Panc1 (cell line): Measurements from ENCODE around the gene DNAL4.

Experiments
- REST ChIP-seq, 2 experiments: IDR thresholded peaks; 2 replicates each; pipeline ENCODE4 v1.6.1; 2011 to 2012; ENCODE audit warnings: low read depth in 2 of 2, control low read depth in 1 of 2, low read length in 1 of 2, mild to moderate bottlenecking in 1 of 2, moderate library complexity in 1 of 2; ENCODE audit not compliant: insufficient read depth in 1 of 2
- SIN3A ChIP-seq: IDR thresholded peaks from 2 replicates; pipeline ENCODE4 v1.6.1; 2012; ENCODE audit warnings: low read depth, mild to moderate bottlenecking, low read length, moderate library complexity, borderline replicate concordance; ENCODE audit not compliant: insufficient read depth
- TF ChIP-seq, protein P1 (sequence below): fragments of 450-650 bp; IDR thresholded peaks from 2 replicates; pipeline ENCODE4 v1.5.1; 2017; ENCODE audit warnings: mild to moderate bottlenecking

GRCh38 chr22:38831166-38831945 lies 37.4 kb upstream of the DNAL4 start:
- TF ChIP-seq, protein P1, sequence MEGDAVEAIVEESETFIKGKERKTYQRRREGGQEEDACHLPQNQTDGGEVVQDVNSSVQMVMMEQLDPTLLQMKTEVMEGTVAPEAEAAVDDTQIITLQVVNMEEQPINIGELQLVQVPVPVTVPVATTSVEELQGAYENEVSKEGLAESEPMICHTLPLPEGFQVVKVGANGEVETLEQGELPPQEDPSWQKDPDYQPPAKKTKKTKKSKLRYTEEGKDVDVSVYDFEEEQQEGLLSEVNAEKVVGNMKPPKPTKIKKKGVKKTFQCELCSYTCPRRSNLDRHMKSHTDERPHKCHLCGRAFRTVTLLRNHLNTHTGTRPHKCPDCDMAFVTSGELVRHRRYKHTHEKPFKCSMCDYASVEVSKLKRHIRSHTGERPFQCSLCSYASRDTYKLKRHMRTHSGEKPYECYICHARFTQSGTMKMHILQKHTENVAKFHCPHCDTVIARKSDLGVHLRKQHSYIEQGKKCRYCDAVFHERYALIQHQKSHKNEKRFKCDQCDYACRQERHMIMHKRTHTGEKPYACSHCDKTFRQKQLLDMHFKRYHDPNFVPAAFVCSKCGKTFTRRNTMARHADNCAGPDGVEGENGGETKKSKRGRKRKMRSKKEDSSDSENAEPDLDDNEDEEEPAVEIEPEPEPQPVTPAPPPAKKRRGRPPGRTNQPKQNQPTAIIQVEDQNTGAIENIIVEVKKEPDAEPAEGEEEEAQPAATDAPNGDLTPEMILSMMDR = no peak
- no peak for TF ChIP-seq REST (IDR thresholded peaks at IDR 0.05; ENCODE audit: insufficient read depth in 1 of 2, low read depth in 2 of 2, low read length in 1 of 2)
- no peak for TF ChIP-seq SIN3A
